Neutrophil (primary cell): ENCODE results near the gene GABRA5.

Experiments
- H3K27ac ChIP-seq: fragments of 200-600 bp; sonication (generic); 2 replicates; pipeline ENCODE4 v1.5.1; 2016; ENCODE audit warnings: mild to moderate bottlenecking, moderate library complexity
- H3K27me3 ChIP-seq: fragments of 200-600 bp; sonication (generic); 2 replicates; pipeline ENCODE4 v1.6.0; 2016; ENCODE audit warnings: mild to moderate bottlenecking
- H3K36me3 ChIP-seq: fragments of 200-600 bp; sonication (generic); 2 replicates; pipeline ENCODE4 v1.5.1; 2017
- H3K4me1 ChIP-seq, 2 experiments: fragments of 200-600 bp in 1 of 2; sonication (generic) in 1 of 2; 1 replicate in 1 of 2; 2 replicates in 1 of 2; pipeline versions ENCODE4 v1.5.1 to v1.6.1; 2013 to 2016; ENCODE audit warnings: low read depth in 1 of 2, low read length in 1 of 2, mild to moderate bottlenecking in 1 of 2, moderate library complexity in 1 of 2; ENCODE audit not compliant: control insufficient read depth in 1 of 2, insufficient read depth in 1 of 2
- H3K4me3 ChIP-seq, 2 experiments: fragments of 200-600 bp in 1 of 2; sonication (generic) in 1 of 2; 1 replicate in 1 of 2; 2 replicates in 1 of 2; pipeline ENCODE4 v1.5.1; 2013 to 2016; ENCODE audit warnings: low read depth in 1 of 2, low read length in 1 of 2, mild to moderate bottlenecking in 1 of 2, moderate library complexity in 1 of 2
- H3K9me3 ChIP-seq: fragments of 200-600 bp; sonication (generic); 2 replicates; pipeline ENCODE4 v1.5.1; 2016
- TF ChIP-seq, protein P1 (sequence below): fragments of 200-600 bp; sonication (generic); IDR thresholded peaks from 2 replicates; pipeline ENCODE4 v1.5.1; 2016; ENCODE audit warnings: antibody characterized with exemption

Gene GABRA5

DNA sequence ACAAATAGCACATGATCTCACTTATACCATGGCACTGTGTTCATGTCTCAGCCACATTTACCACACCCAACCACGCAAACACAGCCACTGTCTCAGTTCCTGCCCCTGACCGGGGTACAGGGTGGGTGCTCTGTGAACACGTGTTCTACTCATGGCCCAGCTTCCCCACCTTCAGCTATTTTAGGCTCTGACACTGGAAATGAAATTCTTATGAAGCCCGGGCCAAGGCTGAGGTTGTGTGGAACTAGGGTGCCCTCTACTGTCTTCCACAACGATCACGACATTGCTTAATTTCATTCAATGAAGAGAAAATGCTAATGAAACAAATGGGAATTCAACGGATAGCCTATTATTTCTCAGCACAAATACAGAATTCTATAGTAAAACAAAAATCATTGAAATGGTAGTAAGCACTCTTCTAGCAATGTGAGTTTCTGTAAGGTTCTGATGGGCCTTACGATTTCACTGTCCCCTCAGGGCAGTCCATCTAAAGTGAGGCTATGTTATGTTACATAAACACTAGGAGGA is 2.1 kb upstream of the GABRA5 start:
- TF ChIP-seq, protein P1, sequence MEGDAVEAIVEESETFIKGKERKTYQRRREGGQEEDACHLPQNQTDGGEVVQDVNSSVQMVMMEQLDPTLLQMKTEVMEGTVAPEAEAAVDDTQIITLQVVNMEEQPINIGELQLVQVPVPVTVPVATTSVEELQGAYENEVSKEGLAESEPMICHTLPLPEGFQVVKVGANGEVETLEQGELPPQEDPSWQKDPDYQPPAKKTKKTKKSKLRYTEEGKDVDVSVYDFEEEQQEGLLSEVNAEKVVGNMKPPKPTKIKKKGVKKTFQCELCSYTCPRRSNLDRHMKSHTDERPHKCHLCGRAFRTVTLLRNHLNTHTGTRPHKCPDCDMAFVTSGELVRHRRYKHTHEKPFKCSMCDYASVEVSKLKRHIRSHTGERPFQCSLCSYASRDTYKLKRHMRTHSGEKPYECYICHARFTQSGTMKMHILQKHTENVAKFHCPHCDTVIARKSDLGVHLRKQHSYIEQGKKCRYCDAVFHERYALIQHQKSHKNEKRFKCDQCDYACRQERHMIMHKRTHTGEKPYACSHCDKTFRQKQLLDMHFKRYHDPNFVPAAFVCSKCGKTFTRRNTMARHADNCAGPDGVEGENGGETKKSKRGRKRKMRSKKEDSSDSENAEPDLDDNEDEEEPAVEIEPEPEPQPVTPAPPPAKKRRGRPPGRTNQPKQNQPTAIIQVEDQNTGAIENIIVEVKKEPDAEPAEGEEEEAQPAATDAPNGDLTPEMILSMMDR, result no peak
- no peak overlapping the region for H3K27ac ChIP-seq
- H3K9me3 ChIP-seq, result no peaks in the 10 kb centered on the region
- H3K4me1 ChIP-seq, result no peaks in the 10 kb centered on the region
- H3K27me3 ChIP-seq, result peaks cover 59% of the 10 kb centered on the region
- no peak overlapping the region for H3K4me3 ChIP-seq
- H3K36me3 ChIP-seq, result no peaks in the 10 kb centered on the region

DNA sequence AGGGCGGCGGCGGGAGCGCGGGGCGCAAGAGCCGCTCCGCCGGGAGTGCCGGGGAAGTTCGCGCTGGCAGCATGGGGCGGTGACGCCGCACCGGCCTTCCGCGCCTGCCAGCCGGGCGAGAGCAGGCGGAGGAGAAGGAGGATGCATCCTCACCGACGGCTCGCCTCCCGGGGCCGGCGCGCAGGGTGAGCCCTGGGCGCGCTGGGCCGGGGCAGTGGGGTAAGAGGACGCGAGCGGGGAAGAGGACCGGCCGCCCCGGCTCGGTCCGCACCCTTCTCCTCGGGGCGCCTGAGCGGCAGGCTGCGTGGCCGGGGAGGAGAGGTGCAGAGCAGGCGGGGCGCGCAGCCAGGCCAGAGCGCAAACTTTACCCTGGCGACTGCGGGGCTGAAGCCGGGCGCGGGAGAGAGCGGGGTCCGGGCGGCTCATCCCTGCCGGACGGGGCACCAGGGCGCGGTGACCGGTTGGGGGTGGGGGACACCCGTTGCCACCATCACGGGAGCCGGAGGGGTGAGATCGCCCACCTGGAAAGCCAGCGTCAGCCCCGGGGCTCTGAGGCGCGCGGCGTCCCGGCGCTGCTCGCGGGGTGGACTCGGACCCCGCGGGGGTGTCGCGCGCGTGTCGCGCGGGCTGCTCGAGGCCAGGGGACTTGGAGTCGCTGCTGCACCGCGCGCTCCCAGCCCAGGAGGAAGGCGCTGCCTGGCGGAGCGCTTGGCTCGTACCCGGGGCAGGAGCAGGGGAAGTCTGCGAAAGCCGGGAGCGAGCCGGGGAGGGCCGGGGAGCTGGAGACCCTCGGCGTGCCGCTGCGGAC is 542 bp downstream of the GABRA5 start:
- Histone ChIP-seq H3K4me1 (no peaks in the 10 kb centered on the region), H3K27me3 (peaks cover 69% of the 10 kb centered on the region), H3K27ac (no peak overlapping the region), H3K4me3 (no peak overlapping the region), H3K9me3 (no peaks in the 10 kb centered on the region), H3K36me3 (no peaks in the 10 kb centered on the region)
- TF ChIP-seq, protein P1, result no peak

DNA sequence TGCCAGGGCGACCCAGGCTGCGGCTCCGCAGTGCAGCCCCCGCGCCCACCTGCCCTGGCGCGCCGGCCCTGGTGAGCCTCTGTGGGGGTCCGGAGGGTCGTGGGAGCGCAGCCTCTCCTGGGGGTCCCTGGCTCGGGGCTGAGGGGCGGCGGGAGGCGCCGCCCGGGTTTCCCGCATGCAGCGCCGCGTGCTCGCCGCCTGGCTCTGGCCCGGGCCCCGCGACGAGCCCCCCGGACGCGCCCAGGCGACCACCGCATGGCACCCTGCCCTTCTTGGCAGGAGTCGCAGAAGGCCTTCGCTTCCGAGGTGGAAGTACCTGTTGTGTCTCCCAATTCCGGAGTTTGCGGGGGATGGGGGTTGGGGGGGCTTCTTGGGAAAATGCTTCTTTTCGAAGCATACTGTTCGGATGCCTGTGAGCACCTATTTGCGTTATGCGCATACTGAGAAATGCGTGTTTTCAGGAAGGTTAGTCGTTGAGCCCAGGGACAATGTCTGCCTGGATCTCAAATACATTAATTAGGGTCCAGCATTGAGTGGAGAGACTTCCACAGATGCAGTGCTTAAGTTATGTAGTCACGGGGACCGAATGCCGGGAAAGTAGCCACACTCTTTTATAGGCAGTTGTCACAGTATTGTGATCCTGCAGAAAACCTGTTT is 1.3 kb downstream of the GABRA5 start:
- Histone ChIP-seq H3K27ac (no peak overlapping the region), H3K4me3 (no peak overlapping the region), H3K27me3 (peaks cover 69% of the 10 kb centered on the region), H3K36me3 (no peaks in the 10 kb centered on the region), H3K9me3 (no peaks in the 10 kb centered on the region), H3K4me1 (no peaks in the 10 kb centered on the region)
- TF ChIP-seq, protein P1, result no peak

DNA sequence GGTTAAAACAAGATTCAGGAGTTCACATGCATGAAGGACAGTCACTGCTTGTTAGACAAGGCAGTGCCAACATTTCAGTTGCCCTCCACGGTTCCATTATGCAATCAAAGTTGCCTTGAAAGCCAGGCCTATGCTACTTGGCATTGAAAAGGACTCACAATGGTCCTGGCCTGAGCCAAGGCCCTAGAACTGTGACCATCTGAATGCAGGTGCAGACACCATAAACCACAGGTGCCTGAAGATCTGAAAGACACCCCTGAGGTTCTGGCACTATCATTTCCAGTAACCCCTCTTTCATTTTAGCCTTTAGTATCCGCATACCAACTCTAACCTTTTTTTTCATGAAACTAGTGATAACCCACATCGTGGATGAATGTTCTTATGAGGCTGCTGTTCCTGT is 2.8 kb downstream of the GABRA5 start:
- Histone ChIP-seq H3K4me1 (no peaks in the 10 kb centered on the region), H3K27ac (no peak overlapping the region), H3K27me3 (peaks cover 61% of the 10 kb centered on the region), H3K4me3 (no peak overlapping the region), H3K9me3 (no peaks in the 10 kb centered on the region), H3K36me3 (no peaks in the 10 kb centered on the region)
- TF ChIP-seq, protein P1, result no peak

DNA sequence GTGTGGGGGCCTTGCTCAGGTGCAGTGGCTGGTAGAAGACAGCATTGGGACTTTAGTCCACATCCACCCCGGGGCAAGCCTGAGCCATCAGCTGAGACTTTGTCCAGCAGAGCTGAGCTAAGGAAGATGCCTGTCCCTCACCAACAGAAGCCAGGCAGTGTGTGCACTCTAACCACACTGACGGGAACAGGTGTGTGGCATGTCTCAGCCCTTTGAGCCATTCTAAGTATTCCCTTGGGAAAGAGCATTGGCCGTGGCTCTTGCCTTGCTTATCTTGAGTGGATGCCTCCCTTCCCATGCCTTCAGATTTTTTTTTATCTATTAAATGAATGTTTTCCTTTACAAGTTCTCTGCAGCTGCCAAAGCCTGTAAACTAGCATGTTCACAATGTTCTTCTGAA is 3.5 kb downstream of the GABRA5 start:
- TF ChIP-seq, protein P1, result no peak
- no peaks in the 10 kb centered on the region for H3K9me3 ChIP-seq
- H3K27ac ChIP-seq, result no peak overlapping the region
- H3K36me3 ChIP-seq, result no peaks in the 10 kb centered on the region
- H3K4me1 ChIP-seq, result no peaks in the 10 kb centered on the region
- H3K27me3 ChIP-seq, result peaks cover 53% of the 10 kb centered on the region
- H3K4me3 ChIP-seq, result no peak overlapping the region
